Epithelial cell of esophagus (primary cell): ENCODE data around the gene EZH1.

Experiments used
- DNase-seq: peaks from one replicate; pipeline ENCODE4 v3.0.0; 2010; ENCODE audit warnings: low read depth
- H3K4me3 ChIP-seq: 2 replicates; pipeline ENCODE4 v1.5.1; 2011; ENCODE audit warnings: mild to moderate bottlenecking, low read length, control low read depth
- TF ChIP-seq, protein P1 (sequence below): IDR thresholded peaks from 2 replicates; pipeline ENCODE4 v1.5.1; 2011; ENCODE audit warnings: low read depth, mild to moderate bottlenecking, low read length, control low read depth, inconsistent platforms; ENCODE audit not compliant: insufficient read depth; ENCODE audit errors: missing control alignments

The EZH1 gene

DNA sequence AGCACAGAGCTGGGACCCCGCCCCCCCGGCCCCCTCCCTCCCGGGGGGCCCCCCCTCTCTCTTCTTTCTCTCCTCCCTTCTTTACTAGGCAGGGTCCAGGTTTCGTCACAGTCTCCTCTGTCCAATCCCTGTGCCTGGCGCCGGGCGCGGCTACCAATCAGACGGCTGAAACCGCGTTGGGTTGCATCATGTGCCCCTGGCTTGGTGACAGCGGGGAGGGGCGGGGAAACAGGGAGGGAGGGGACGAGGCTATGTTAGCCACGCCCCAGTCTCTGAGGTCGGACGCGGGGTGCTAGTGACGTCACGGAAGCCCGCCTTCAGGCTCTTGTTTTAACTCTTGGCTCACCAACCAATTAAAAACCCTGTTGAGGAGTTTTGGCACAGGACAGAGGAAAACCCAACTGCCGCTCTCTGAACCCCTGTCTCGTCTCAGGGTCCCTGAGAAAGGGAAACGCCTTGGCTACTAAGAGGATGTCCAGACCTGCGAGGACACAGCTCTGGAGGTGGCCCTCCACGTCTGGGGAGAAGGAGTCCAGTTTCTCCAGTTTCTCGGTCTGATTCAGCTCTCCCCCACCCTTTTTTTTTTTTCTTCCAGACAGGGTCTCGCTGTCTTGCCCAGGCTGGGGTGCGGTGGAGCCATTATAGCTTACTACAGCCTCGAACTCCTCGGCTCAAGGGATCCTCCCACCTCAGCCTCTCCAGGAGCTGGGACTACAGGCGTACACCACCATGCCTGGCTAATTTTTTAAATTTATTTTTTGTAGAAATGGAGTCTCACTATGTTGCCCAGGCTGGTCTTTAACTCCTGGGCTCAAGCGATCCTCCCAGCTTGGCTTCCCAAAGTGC is 67.6 kb downstream of the EZH1 start:
- TF ChIP-seq, protein P1, sequence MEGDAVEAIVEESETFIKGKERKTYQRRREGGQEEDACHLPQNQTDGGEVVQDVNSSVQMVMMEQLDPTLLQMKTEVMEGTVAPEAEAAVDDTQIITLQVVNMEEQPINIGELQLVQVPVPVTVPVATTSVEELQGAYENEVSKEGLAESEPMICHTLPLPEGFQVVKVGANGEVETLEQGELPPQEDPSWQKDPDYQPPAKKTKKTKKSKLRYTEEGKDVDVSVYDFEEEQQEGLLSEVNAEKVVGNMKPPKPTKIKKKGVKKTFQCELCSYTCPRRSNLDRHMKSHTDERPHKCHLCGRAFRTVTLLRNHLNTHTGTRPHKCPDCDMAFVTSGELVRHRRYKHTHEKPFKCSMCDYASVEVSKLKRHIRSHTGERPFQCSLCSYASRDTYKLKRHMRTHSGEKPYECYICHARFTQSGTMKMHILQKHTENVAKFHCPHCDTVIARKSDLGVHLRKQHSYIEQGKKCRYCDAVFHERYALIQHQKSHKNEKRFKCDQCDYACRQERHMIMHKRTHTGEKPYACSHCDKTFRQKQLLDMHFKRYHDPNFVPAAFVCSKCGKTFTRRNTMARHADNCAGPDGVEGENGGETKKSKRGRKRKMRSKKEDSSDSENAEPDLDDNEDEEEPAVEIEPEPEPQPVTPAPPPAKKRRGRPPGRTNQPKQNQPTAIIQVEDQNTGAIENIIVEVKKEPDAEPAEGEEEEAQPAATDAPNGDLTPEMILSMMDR, result no peak
- peak; percentile 100 for DNase-seq
- peak overlapping the region; percentile 95 for H3K4me3 ChIP-seq

GRCh38 chr17:42676424-42677011 is 68.3 kb downstream of the EZH1 start, which contains the start of gene PLEKHH3:
TSS of gene PLEKHH3 (minus strand) at chr17:42676994. CDS start at chr17:42676563, 431 bp downstream.
- no peak for DNase-seq
- TF ChIP-seq, protein P1, result no peak
- peak within 1 kb of the TSS; percentile 95 for H3K4me3 ChIP-seq

- H3K4me3 ChIP-seq, result peak overlapping the region; percentile 95
- TF ChIP-seq, protein P1, result no peak
- peak; percentile 67 for DNase-seq
Measured at GRCh38 chr17:42675965-42676423, 68.8 kb downstream of the EZH1 start.

DNA sequence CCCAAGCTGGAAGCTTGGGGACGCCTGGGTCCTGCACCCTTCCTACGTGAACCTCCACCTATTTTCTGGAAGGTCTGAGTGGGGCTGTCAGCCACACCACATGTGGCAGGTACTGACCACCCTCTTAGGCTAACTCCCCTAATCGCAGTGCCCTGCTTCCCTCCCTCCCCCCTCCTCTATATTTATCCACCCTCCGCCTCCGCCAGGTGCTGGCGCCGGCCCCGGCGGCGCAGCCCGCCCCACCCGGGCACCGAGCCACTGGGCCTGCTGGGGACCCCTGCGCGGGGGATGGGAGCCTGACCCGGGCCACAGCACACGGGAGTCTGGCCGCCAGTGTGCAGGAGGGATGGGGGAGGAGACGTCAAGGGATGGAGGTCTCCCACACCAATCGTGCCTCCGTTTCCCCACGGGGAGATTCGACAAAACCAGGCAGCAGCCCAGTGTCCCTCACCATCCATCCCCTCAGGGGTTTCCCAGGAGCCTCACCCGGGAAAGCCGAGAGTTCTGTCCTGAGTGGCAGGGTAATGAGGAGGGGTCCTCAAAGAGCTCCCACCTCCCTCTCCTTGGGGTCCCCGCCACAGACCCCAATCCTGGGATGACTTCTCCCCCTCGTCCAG is 69.4 kb downstream of the EZH1 start:
- peak overlapping the region; percentile 95 for H3K4me3 ChIP-seq
- TF ChIP-seq, protein P1, result no peak
- DNase-seq, result no peak

DNA sequence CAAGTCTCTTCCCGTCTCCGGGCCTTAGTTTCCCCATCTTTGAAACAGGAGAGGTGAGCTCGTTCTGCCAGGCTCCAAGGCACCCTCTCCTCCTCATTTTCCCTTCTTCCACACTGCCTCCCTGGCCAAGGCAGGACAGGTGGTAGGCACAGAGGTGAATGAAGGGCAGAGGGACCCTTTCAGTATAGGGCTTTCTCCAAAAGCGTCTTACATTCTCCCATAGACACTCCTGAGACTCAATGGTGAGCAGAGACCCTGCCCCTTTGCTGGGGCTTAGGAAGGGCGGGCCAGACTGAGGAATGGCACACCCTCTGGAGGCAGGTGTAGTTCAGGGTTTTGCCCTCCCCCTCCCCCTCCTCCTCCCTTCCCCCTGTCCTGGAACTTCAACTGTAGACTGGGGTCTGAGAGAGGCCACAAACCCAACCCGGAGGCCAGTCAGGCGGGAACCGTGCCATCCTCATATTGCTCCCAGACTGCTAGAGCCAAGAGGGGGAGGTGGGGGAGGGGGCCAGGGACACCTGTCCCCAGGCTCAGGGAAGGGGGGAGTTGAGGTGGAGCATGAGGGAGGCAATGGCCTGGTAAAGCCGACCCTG is 70.0 kb downstream of the EZH1 start:
- H3K4me3 ChIP-seq, result peak overlapping the region; percentile 95
- TF ChIP-seq, protein P1, result no peak
- no peak for DNase-seq

DNA sequence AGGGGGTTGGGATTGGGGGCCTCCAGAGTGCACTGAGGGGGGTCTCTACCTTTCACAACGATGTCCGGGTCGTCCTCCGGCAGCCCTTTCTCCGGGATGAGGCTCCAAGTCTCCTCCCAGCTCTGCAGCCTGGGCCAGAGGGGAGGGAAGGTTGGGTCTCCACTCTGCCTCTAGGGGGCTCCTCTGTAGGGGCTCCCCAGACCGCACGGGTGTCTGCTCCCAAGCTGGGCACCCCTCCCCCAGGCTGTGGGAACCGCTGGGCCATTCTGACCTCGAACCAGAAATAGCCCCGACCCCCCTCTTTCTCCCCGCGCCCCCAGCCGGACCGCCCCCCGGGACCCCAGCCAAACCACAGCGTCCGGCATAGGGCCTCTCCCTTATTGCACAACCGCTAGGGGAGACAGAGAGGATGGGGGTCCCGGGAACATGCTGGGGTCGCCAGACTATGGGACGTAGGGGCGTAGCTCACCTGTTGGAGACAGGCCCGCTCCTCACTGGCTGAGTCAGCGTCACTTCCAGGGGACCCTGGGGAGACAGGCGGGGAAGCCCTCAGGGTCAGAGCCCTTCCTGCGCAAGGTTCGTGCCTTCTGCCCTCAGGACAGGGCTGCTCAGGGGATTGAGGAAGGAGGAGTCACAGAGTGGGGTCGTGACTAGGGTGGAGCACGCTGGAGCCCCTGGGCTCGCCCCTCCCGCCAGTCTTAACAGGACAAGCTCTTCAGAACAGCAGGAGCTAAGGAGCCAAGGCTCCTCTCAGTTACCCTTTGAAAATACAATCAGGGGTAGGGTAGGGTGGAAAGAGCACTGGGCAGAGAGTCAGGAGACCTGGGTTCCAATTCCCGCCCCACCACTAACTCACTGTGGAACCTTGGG is 70.7 kb downstream of the EZH1 start:
- peak; percentile 37 for DNase-seq
- H3K4me3 ChIP-seq, result peak overlapping the region; percentile 95
- TF ChIP-seq, protein P1, result peak; percentile 35
